Neural cell (in vitro differentiated cells): ENCODE data around the gene RCC2. TPM values are rescaled to one million over a fixed set of nuclear protein-coding genes. Genes with fewer than 3 reads are reported as not detected.

ENCODE experiments used
- H2AFZ ChIP-seq: fragments of 200-600, 300-800 bp; sonication (generic), shearing (Covaris generic); 2 replicates; pipeline ENCODE4 v1.6.0; 2014; ENCODE audit warnings: low read depth, mild to moderate bottlenecking, antibody characterized with exemption, low read length, moderate library complexity
- H3F3A ChIP-seq: fragments of 200-600 bp; shearing (Covaris generic); 2 replicates; pipeline ENCODE4 v1.6.1; 2016; ENCODE audit warnings: mild to moderate bottlenecking, moderate library complexity, mixed read lengths, antibody characterized with exemption, low read length; ENCODE audit not compliant: insufficient read depth, poor library complexity, severe bottlenecking
- H3K27ac ChIP-seq: fragments of 200-600, 300-800 bp; sonication (generic), shearing (Covaris generic); 2 replicates; pipeline ENCODE4 v1.5.1; 2014; ENCODE audit warnings: mild to moderate bottlenecking, low read length, moderate library complexity
- H3K27me3 ChIP-seq: fragments of 300-800, 200-600 bp; sonication (generic), shearing (Covaris generic); 2 replicates; pipeline ENCODE4 v1.6.0; 2014; ENCODE audit warnings: mild to moderate bottlenecking, low read depth, low read length, moderate library complexity; ENCODE audit not compliant: insufficient read depth
- H3K36me3 ChIP-seq: fragments of 300-800, 200-600 bp; sonication (generic), shearing (Covaris generic); 2 replicates; pipeline ENCODE4 v1.5.1; 2014; ENCODE audit warnings: mild to moderate bottlenecking, antibody characterized with exemption, low read length, moderate library complexity; ENCODE audit not compliant: insufficient read depth
- H3K4me2 ChIP-seq: fragments of 300-800, 200-600 bp; sonication (generic), shearing (Covaris generic); 2 replicates; pipeline ENCODE4 v1.6.0; 2014; ENCODE audit warnings: mild to moderate bottlenecking, low read length
- H3K4me3 ChIP-seq: fragments of 300-800, 200-600 bp; sonication (generic), shearing (Covaris generic); 2 replicates; pipeline ENCODE4 v1.5.1; 2014; ENCODE audit warnings: mild to moderate bottlenecking, low read length, moderate library complexity
- H3K79me2 ChIP-seq: fragments of 200-600 bp; shearing (Covaris generic); replicated peaks from 2 replicates; pipeline ENCODE4 v1.6.0; 2014; ENCODE audit warnings: mild to moderate bottlenecking, low read length, moderate library complexity; ENCODE audit not compliant: insufficient read depth
- H3K9ac ChIP-seq: fragments of 300-800, 200-600 bp; sonication (generic), shearing (Covaris generic); 2 replicates; pipeline ENCODE4 v1.6.1; 2016; ENCODE audit warnings: mild to moderate bottlenecking, low read length, mixed read lengths
- H3K9me2 ChIP-seq: fragments of 200-600 bp; shearing (Covaris generic); 2 replicates; pipeline ENCODE4 v1.6.1; 2016; ENCODE audit warnings: mild to moderate bottlenecking, low read length, mixed read lengths; ENCODE audit not compliant: insufficient read depth
- H3K9me3 ChIP-seq: fragments of 200-600, 300-800 bp; sonication (generic), shearing (Covaris generic); 2 replicates; pipeline ENCODE4 v1.6.1; 2016; ENCODE audit warnings: mild to moderate bottlenecking, mixed run types, low read length, moderate library complexity, mixed read lengths
- H4K20me1 ChIP-seq: fragments of 200-600 bp; shearing (Covaris generic); 2 replicates; pipeline ENCODE4 v1.6.1; 2016; ENCODE audit warnings: mild to moderate bottlenecking, mixed run types; ENCODE audit not compliant: insufficient read depth
- EP300 ChIP-seq: fragments of 450-650 bp; conservative IDR thresholded peaks from 2 replicates; pipeline ENCODE4 v1.6.1; 2014; ENCODE audit warnings: antibody characterized with exemption, mild to moderate bottlenecking, moderate library complexity; ENCODE audit not compliant: poor library complexity, severe bottlenecking
- EZH2 ChIP-seq: fragments of 200-600, 300-800 bp; shearing (Covaris generic), sonication (generic); IDR thresholded peaks from 2 replicates; pipeline ENCODE4 v1.6.1; 2014; ENCODE audit warnings: antibody characterized with exemption, low read length, borderline replicate concordance, mild to moderate bottlenecking; ENCODE audit not compliant: insufficient read depth, poor library complexity, severe bottlenecking
- MXI1 ChIP-seq: fragments of 450-650 bp; conservative IDR thresholded peaks from 2 replicates; pipeline ENCODE4 v1.6.1; 2014; ENCODE audit warnings: antibody characterized with exemption, mild to moderate bottlenecking; ENCODE audit not compliant: poor library complexity, severe bottlenecking
- POLR2AphosphoS5 ChIP-seq: IDR thresholded peaks from 2 replicates; pipeline ENCODE4 v1.6.1; 2012
- RAD21 ChIP-seq: fragments of 450-650 bp; conservative IDR thresholded peaks from 2 replicates; pipeline ENCODE4 v1.6.1; 2014; ENCODE audit warnings: antibody characterized with exemption, mild to moderate bottlenecking, moderate library complexity
- REST ChIP-seq: IDR thresholded peaks from 2 replicates; pipeline ENCODE4 v1.6.1; 2012; ENCODE audit warnings: borderline replicate concordance
- SMC3 ChIP-seq: fragments of 450-650 bp; conservative IDR thresholded peaks from 2 replicates; pipeline ENCODE4 v1.6.1; 2014; ENCODE audit warnings: antibody characterized with exemption, mild to moderate bottlenecking, moderate library complexity; ENCODE audit not compliant: poor library complexity
- TAF1 ChIP-seq: IDR thresholded peaks from 2 replicates; pipeline ENCODE4 v1.6.1; 2012; ENCODE audit warnings: low read depth
- polyA plus RNA-seq: library from polyadenylated mRNA; depleted of rRNA; stranded (reverse); fragments of >200 nt; gene quantifications from 2 replicates; pipeline ENCODE4 v1.2.3, GENCODE V29; 2014
- TF ChIP-seq, protein P1 (sequence below): fragments of 450-650 bp; IDR thresholded peaks from 2 replicates; pipeline ENCODE4 v1.5.1; 2014; ENCODE audit warnings: antibody characterized with exemption, mild to moderate bottlenecking, moderate library complexity; ENCODE audit not compliant: poor library complexity, severe bottlenecking

Gene RCC2
- polyA plus RNA-seq, 1 donor from 2014 or later: 34.4 TPM

GRCh38 chr1:17359808-17360207 lies 79.7 kb downstream of the RCC2 start:
- Histone ChIP-seq H3K4me2 (no peak overlapping the region), H3K27ac (no peak overlapping the region), H4K20me1 (no peaks in the 10 kb centered on the region), H3K9me3 (peaks cover 4% of the 10 kb centered on the region), H3K4me3 (no peak overlapping the region), H3K79me2 (no peaks in the 10 kb centered on the region), H3K27me3 (no peaks in the 10 kb centered on the region), H3K36me3 (no peaks in the 10 kb centered on the region), H3K9me2 (no peaks in the 10 kb centered on the region), H3K9ac (no peak overlapping the region), H3F3A (no peaks in the 10 kb centered on the region), H2AFZ (no peak overlapping the region)
- no peak for TF ChIP-seq SMC3
- TF ChIP-seq RAD21: no peak
- TF ChIP-seq MXI1: no peak
- TF ChIP-seq, protein P1, sequence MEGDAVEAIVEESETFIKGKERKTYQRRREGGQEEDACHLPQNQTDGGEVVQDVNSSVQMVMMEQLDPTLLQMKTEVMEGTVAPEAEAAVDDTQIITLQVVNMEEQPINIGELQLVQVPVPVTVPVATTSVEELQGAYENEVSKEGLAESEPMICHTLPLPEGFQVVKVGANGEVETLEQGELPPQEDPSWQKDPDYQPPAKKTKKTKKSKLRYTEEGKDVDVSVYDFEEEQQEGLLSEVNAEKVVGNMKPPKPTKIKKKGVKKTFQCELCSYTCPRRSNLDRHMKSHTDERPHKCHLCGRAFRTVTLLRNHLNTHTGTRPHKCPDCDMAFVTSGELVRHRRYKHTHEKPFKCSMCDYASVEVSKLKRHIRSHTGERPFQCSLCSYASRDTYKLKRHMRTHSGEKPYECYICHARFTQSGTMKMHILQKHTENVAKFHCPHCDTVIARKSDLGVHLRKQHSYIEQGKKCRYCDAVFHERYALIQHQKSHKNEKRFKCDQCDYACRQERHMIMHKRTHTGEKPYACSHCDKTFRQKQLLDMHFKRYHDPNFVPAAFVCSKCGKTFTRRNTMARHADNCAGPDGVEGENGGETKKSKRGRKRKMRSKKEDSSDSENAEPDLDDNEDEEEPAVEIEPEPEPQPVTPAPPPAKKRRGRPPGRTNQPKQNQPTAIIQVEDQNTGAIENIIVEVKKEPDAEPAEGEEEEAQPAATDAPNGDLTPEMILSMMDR: no peak
- no peak for TF ChIP-seq REST
- no peak for TF ChIP-seq EZH2
- no peak for TF ChIP-seq EP300
- TF ChIP-seq POLR2AphosphoS5: no peak
- TF ChIP-seq TAF1: no peak

DNA sequence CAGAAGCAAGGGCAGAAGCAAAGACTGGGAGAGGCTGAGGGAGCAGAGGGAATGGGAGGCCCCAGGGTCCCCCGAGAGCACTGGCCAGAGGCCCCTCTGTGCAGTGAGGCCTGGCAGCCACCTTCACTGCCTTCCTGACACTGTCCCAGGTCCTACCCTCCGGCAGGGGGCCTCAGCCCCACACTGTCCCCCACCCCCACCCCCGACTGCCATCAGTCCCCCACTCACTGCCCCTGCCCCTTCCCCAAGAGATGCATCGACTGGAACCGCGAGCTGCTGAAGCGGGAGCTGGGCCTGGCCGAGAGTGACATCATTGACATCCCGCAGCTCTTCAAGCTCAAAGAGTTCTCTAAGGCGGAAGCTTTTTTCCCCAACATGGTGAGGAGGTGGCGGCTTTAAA lies 80.4 kb downstream of the RCC2 start:
- Histone ChIP-seq H3K9ac (no peak overlapping the region), H3K27me3 (no peaks in the 10 kb centered on the region), H2AFZ (no peak overlapping the region), H3K4me3 (no peak overlapping the region), H3K9me3 (no peaks in the 10 kb centered on the region), H3K4me2 (no peak overlapping the region), H3K79me2 (no peaks in the 10 kb centered on the region), H4K20me1 (no peaks in the 10 kb centered on the region), H3K9me2 (no peaks in the 10 kb centered on the region), H3F3A (no peaks in the 10 kb centered on the region), H3K36me3 (no peaks in the 10 kb centered on the region), H3K27ac (no peak overlapping the region)
- no peak for TF ChIP-seq EZH2

GRCh38 chr1:17358557-17358956 lies 80.9 kb downstream of the RCC2 start:
- H2AFZ ChIP-seq: no peak overlapping the region
- H4K20me1 ChIP-seq: no peaks in the 10 kb centered on the region
- TF ChIP-seq RAD21 (no peak), POLR2AphosphoS5 (no peak), EP300 (no peak), MXI1 (no peak), SMC3 (no peak), TAF1 (no peak), REST (no peak), EZH2 (no peak)
- TF ChIP-seq, protein P1: no peak
- H3F3A ChIP-seq: no peaks in the 10 kb centered on the region
- H3K27me3 ChIP-seq: no peaks in the 10 kb centered on the region
- no peak overlapping the region for H3K4me3 ChIP-seq
- no peaks in the 10 kb centered on the region for H3K9me2 ChIP-seq
- no peak overlapping the region for H3K4me2 ChIP-seq
- H3K9me3 ChIP-seq: no peaks in the 10 kb centered on the region
- no peak overlapping the region for H3K27ac ChIP-seq
- H3K9ac ChIP-seq: no peak overlapping the region
- no peaks in the 10 kb centered on the region for H3K79me2 ChIP-seq
- H3K36me3 ChIP-seq: no peaks in the 10 kb centered on the region
